NCI-H1436 (cell line): ENCODE data around the gene ORC5.
"Not testable (repeated sequence)": the region's sequence is repeated elsewhere in the genome, so short reads cannot be mapped to it uniquely, and the experiment has no call there.

ENCODE experiments used
- DNase-seq: peaks from one replicate; lab custom pipeline; 2025; lab: John Stamatoyannopoulos, UW

ORC5 gene

GRCh38 chr7:104207731-104208420 lies at the start of gene ORC5:
TSS of gene ORC5 (minus strand) at chr7:104208013. CDS start at chr7:104207904, 109 bp downstream.
- peak; percentile 61 for DNase-seq

- DNase-seq, result no peak
These were observed 47.8 kb upstream of the ORC5 start for GRCh38 chr7:104255616-104256015.

GRCh38 chr7:104255194-104255593 lies 47.4 kb upstream of the ORC5 start:
- DNase-seq, result no peak

DNA sequence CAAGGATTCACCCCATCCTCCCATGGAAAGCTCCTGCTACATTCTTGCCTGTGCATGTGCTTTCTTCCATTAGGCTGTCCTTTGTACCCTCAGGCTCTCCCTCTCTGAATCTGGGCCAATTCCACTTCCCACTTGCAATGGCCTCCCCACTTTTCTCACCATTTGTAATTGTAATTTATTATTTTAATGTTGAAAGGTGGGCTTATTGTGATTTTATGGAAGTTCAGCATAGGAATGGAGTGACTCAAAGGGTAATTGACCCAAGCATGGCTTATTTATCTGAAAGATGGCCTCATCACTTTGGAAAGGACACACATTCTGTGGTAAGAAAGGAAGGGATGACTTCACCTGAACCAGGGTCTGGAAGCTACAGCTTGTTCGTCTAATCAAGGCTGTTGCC lies 46.9 kb upstream of the ORC5 start:
- DNase-seq, result no peak

GRCh38 chr7:104252409-104253134 lies 44.8 kb upstream of the ORC5 start:
- DNase-seq, result no peak

GRCh38 chr7:104242638-104243037 lies 34.8 kb upstream of the ORC5 start:
- no peak for DNase-seq

- DNase-seq, result no peak
These were observed 33.9 kb upstream of the ORC5 start for GRCh38 chr7:104241538-104242209.

GRCh38 chr7:104241135-104241534 lies 33.3 kb upstream of the ORC5 start:
- no peak for DNase-seq

DNA sequence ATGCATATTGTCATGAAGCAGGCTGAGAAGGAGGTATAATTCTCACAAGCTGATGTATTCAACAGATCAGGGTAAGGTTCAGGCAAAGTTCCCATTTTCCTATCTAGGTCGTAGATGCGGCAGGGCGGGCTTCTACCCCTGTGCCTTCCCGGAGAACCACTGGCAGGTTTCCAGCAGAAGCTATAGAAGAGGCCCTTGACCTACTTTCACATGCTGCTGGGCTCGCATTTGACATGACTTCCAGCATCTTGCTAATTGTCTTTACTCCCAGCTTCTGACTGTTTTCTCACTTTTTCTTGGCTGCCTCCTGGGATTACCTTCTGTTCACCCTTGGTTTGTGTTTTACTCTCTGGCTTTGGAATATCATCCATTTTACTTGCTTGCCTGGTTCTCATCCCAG lies 32.6 kb upstream of the ORC5 start:
- peak; percentile 60 for DNase-seq

GRCh38 chr7:104234990-104235389 lies 27.2 kb upstream of the ORC5 start:
- DNase-seq, result not testable (repeated sequence)

DNA sequence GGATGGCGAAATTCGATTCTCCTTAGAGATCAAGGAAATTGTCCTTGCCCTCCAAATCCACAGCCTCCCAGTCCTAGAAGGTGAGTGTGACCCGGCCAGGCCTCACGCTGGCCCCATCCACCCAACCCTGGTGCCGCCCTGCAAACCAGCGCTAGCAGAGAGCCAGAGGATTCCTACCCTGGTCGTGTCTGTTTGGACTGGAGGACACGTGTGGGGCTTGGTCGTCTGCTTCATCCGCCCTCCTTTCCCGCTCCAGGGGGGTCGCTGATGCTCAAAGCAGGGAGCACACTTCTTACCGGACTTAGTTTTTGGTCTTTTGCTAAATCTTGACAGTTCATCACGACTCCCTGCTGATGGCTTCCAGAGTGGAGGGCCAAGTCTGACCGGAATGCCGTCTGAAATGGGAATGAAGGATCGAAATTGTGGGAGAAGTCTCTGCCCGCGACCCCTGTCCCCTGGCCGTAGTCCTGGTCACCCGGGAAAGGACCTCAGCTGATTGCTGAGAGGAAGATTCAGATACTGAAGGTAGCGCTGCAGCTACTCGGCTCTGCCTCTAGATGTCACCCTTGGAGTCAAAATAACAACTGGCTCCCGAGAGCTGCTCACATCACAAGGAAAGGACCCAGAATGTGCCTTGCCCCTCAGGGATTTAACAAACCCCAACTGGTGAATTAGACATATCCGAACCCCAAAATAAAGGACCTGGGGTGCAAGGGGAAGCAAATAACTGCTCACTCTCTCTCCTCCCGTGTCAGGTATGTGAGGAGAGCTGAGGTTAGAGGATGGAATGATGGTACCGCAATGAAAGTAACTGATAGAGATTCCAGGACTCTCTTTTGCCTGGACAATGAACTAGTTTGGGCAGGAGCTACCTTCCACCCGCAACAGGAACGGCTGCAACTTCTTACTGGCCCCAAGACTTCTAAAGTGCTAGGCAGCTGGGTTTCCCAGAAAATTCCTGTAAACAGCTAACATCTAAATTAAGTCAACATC lies 23.5 kb upstream of the ORC5 start:
- peak; percentile 22 for DNase-seq

DNA sequence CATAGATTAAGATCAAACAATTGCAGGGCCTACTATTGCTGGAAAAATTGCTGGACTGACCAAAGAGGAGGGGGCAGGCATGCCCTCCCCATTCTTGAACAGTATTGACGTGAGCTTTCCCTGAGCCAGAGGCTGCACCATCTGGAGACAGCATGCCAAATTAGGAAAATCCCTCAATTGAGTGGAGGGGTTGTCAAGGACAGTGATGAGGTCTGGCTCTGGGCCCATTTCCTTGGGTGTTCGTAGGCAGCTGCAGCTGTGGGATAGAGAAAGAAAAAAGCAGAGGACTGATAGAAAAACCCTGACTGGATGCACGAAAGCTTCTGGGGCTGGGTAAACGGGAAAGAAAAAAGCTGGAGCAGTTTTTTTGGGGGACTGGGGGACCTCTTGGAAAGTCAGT lies 22.8 kb upstream of the ORC5 start:
- DNase-seq, result no peak

- no peak for DNase-seq
These were observed 20.6 kb upstream of the ORC5 start for GRCh38 chr7:104228442-104228841.

GRCh38 chr7:104225451-104225850 lies 17.6 kb upstream of the ORC5 start:
- no peak for DNase-seq

- no peak for DNase-seq
These were observed 9.8 kb upstream of the ORC5 start for GRCh38 chr7:104217620-104218019.

- no peak for DNase-seq
These were observed 1.2 kb upstream of the ORC5 start for GRCh38 chr7:104209063-104209462.

DNA sequence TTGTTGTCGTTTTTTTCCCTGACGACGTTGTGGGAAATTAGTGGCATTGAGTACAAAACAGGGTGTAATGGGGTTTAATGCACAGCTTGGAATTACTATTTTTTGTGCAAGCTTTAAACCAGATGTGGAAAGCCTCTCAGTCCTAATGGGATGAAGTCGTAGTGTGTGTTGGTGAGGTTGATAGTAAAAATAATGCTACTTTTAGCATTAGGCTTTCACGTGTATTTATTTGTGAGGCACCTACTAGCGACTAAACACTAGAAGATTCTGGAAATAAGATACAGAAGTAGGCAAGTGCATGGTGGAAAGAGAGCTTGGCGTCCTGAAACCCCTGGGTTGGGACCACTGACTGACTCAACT lies 588 bp upstream of the ORC5 start:
- DNase-seq, result no peak

- DNase-seq, result no peak
These were observed 474 bp downstream of the ORC5 start for GRCh38 chr7:104207348-104207730.

DNA sequence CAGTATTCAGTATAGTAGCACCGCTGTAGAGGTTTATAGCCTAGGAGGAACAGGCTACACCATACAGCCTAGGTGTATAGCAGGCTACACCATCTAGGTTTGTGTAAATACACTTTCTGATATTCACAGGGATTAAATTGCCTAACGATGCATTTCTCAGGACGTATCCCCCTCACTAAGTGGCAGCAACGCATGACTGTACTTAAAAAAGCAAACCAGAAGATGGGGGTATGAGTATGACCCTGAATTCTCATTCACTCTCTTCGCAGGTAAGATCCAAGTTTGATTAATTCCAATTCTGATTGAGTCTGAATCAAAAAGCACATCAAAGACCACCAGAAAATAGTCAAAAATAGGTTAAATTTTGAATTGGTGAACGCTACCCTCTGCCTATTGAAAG lies 972 bp downstream of the ORC5 start:
- DNase-seq, result no peak

DNA sequence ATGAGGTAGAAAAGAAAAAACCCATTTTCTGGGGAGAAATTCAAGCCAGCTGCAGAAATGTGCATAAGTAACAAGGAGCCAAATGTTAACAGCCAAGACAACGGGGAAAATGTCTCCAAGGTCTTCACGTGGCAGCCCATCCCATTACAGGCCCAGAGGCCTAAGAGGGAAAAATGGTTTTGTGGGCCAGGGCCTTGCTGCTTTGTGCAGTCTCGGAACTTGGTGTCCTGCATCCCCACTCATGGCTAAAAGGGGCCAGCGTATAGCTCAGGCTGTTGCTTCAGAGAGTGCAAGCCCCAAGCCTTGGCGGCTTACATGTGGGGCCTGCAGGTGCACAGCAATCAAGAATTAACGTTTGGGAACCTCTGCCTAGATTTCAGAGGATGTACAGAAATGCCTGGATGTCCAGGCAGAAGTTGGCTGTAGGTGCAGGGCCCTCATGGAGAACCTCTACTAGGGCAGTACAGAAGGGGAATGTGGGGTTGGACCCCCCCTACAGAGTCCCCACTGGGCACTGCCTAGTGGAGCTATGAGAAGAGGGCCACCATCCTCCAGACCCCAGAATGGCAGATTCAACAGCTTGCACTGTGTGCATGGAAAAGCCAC lies 9.0 kb downstream of the ORC5 start:
- DNase-seq, result no peak

GRCh38 chr7:104196161-104196560 lies 11.7 kb downstream of the ORC5 start:
- no peak for DNase-seq

GRCh38 chr7:104192434-104192833 lies 15.4 kb downstream of the ORC5 start:
- DNase-seq, result no peak
